HG02642 (cell line): ENCODE results near the gene NFIB.

Source experiments
- ATAC-seq: cut with Tn5 transposase; IDR thresholded peaks from one replicate; pipeline ENCODE4 v1.9.1; 2021; ENCODE audit warnings: mild to moderate bottlenecking; ENCODE audit not compliant: unreplicated experiment, poor library complexity

Gene NFIB

DNA sequence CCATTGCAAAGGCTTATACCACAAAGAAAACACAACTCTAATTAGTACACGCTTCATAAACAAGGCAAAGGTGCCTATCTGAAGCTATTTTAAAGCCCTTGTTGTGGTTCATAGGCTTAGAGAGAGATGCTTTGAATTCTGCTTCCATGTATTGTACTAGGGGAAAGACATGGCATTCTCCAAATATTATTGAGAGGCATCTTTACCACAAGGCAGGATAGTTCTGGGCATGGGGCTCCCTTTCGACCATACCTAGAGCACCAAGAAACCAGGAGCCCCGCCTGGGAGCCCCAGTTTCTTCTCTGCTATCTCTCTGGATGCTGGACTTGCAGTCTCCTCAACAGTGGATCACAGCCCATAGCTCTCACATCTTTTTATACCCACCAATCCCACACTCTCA, 93.7 kb downstream of the NFIB start:
- no peak for ATAC-seq

GRCh38 chr9:14219850-14220249, 94.1 kb downstream of the NFIB start:
- no peak for ATAC-seq

GRCh38 chr9:14218253-14218652, 95.7 kb downstream of the NFIB start:
- ATAC-seq: no peak

- no peak for ATAC-seq
These were observed 97.2 kb downstream of the NFIB start for GRCh38 chr9:14216612-14217194.

GRCh38 chr9:14215614-14216013, 98.3 kb downstream of the NFIB start:
- no peak for ATAC-seq

GRCh38 chr9:14214693-14215092, 99.2 kb downstream of the NFIB start:
- no peak for ATAC-seq

- no peak for ATAC-seq
These were observed 99.8 kb downstream of the NFIB start for GRCh38 chr9:14214065-14214684.

- ATAC-seq: no peak
These were observed 100.4 kb downstream of the NFIB start for GRCh38 chr9:14213504-14213903.

DNA sequence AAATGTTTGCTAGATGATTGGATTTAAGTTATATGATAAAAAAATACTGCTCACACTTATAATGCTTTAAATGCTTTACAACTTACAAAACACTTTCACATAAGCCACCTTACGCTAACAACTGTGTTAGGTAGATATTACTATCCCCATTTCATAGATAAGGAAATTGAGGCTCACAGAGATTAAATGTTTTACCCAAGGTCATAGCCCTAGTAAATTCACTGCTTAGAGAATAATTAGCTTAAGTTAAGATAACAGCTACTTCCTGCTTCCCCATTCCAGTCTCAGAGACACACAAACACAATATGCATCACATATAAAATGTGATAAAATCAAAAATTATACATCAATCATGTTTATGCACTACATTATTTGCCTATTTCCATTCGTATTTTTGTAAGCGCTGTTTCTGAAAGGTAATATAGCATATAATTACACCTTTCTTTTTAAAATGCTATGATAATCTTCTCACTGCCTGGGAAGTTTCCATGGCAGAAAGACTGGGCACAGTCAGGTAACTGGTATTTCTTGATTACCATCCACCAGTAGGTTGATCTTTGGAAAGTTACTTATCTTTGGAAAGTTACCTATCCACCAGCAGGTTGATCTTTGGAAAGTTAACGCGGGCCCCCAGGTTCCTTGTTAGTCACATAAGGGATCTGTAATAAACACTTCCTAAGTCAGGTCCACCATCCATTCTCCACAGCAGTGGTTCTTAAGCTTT, 101.1 kb downstream of the NFIB start:
- no peak for ATAC-seq

DNA sequence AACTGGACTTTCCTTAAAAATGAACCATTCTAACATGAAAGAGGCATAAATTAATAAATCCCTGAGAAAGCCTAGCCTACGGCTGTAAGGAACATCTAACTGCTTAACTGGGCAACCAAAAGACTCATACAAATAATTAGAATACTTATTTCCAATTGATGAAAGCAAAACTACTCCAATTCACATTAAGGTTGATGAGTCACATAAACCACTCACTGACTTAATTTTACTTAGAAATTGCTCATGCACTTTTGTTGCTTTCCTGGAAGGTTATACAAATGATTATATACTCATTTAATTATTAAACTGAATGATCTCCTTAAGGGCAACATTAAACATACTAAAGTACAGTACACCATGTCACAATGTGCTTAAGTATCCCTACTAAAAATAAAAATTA, 101.9 kb downstream of the NFIB start:
- no peak for ATAC-seq

GRCh38 chr9:14211564-14211963, 102.4 kb downstream of the NFIB start:
- ATAC-seq: no peak

- no peak for ATAC-seq
These were observed 103.5 kb downstream of the NFIB start for GRCh38 chr9:14210428-14210827.

GRCh38 chr9:14209399-14210345, 104.3 kb downstream of the NFIB start:
- no peak for ATAC-seq

DNA sequence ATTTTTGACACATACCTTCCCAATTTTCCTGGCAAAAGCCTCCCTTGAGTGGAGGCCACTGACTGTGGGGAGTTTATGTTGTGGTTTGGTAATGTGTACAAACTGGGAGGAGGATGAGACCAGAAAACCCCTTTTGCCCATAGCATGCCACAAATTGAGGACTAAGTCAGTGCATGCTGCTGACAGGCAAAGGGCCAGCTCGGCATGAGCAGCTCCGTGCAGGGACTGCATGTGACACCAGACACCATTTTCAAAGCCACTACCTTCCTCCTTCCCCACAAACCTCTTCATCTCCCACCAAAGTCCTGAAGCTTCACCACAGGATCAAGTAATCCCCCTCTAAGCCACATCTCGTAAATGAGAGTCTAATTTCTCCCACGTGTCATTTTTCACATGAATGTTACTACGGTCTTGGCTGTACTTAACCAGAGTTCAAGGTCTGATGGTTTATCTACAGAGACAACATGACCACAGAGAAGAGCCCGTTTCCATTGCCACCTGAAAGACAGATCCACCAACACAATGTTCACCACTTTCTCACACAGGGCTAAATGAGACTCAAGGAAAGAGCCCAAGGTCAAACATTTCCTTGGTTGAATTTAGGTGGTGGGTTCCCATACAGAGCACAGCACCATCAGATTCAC, 106.5 kb downstream of the NFIB start:
- ATAC-seq: no peak

- no peak for ATAC-seq
These were observed 108.5 kb downstream of the NFIB start for GRCh38 chr9:14205463-14205862.

- ATAC-seq: no peak
These were observed 110.4 kb downstream of the NFIB start for GRCh38 chr9:14203356-14204056.

DNA sequence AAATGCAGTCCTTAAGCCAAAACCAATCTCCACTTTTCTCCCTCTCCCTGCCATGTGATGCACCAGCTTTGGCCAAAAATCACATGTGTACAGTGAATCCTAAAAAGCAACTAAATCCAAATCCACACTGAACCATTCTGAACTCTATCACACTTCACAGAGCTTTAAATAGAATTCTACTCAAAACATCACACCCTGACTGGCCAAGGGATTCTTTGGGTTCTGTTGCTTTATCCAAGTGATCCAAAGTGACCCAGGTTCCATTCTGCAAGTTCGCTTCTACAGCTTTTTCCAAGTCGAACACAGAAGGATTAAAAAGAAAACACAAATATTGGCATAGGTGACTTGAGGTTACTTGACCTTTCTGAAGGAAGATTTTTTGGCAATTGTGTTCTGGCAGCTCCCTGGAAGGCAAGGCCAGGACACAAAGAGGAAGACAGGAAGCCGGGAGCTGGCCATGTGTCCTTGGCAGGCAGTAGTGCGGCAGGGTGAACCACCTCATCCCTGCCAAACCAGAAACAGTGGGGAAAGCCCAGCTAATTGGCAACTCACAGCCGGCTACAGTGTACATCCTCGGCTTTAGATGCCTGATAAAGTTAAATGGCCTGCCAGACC, 115.0 kb downstream of the NFIB start:
- no peak for ATAC-seq

DNA sequence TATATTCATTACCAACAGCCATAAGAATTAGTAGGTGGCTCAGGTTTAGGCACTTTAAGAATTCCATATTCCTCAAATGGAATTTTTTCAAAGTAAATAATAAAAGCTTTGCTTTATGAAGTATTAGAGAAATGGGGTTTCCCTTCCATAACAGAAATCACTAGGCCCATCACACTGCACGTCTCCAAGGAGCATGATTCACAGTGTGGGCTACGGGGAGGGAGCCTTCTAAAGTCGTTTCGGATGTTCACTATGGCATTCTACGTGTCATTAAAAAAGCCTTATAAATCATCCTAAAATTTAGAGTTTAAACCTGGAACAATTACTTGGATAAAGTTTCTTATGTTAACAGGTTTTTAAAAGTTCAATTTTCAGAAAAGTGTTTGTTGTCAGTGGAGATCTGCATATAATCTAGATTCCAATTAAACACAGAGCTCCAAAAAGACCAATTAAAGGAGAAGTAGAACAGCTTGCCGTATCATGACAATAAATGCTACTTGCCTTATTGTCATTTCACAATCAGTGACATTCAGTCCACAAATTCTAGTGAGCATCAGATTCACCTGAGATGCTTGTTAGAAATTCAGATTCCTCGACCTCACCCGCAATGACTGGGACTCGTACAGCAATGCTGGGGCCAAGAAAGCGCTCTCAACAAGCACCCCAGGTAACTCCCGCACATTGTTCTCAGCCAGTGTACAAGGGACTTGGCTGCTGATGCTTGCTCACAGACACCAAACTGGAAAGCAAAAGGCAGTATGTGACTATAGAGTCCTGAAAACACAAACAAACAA, 115.7 kb downstream of the NFIB start:
- no peak for ATAC-seq
